ENCODE measurements around the gene HTR6.

DNA sequence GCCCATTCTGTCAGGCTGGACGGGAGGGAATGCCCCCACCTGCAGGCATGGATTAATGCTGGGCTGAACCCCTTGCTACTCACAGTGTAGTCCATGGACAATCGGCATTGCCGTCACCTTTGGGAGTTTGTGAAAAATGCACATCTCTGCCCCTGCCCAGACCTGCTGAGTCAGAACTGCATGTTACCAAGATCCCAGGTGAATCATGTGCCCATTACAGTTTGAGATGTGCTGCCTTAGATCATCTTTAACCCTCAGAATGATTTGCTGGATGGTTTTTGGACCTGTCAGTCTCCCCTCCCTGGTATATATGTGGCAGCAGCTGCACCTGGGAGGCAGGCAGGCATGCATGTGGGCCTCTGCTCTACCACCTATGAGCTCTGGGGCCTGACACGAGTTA is 15.0 kb downstream of the HTR6 start:
- TF ChIP-seq, protein P1, sequence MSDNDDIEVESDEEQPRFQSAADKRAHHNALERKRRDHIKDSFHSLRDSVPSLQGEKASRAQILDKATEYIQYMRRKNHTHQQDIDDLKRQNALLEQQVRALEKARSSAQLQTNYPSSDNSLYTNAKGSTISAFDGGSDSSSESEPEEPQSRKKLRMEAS (IDR thresholded peaks at IDR 0.05), result no peak
- TF ChIP-seq REST (IDR thresholded peaks at IDR 0.05; ENCODE audit: low read depth) (no peak), EP300 (IDR thresholded peaks at IDR 0.05; ENCODE audit: borderline replicate concordance) (no peak), NFIC (IDR thresholded peaks at IDR 0.05) (no peak), YY1 (IDR thresholded peaks at IDR 0.05; ENCODE audit: low read depth) (no peak), EGR1 (IDR thresholded peaks at IDR 0.05) (no peak), RAD21 (IDR thresholded peaks at IDR 0.05; ENCODE audit: low read depth) (no peak), CREB1 (IDR thresholded peaks at IDR 0.05; ENCODE audit: low read depth) (no peak), TCF12 (IDR thresholded peaks at IDR 0.05; ENCODE audit: low read depth) (no peak), TEAD4 (IDR thresholded peaks at IDR 0.05) (no peak), CEBPB (IDR thresholded peaks at IDR 0.05) (no peak), FOXM1 (IDR thresholded peaks at IDR 0.05; ENCODE audit: borderline replicate concordance, low read depth) (no peak), TAF1 (IDR thresholded peaks at IDR 0.05; ENCODE audit: low read depth) (no peak)
- TF ChIP-seq, protein P2, sequence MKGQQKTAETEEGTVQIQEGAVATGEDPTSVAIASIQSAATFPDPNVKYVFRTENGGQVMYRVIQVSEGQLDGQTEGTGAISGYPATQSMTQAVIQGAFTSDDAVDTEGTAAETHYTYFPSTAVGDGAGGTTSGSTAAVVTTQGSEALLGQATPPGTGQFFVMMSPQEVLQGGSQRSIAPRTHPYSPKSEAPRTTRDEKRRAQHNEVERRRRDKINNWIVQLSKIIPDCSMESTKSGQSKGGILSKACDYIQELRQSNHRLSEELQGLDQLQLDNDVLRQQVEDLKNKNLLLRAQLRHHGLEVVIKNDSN (IDR thresholded peaks at IDR 0.05), result no peak
